Neural crest cell (in vitro differentiated cells): ENCODE results near the gene LCE2A. TPM values are rescaled to one million over a fixed set of nuclear protein-coding genes. Genes with fewer than 3 reads are reported as not detected.
"Not testable (repeated sequence)": the region's sequence is repeated elsewhere in the genome, so short reads cannot be mapped to it uniquely, and the experiment has no call there.

Source experiments
- DNase-seq: peaks from one replicate; pipeline ENCODE4 v3.0.0; 2021; ENCODE audit warnings: low read depth, mixed read lengths, low spot score
- H3K27ac Mint-ChIP-seq: one replicate; pipeline ENCODE4 v1.8.0; 2021; ENCODE audit warnings: mild to moderate bottlenecking, mixed read lengths; ENCODE audit not compliant: unreplicated experiment
- H3K27me3 Mint-ChIP-seq: 2 replicates; pipeline ENCODE4 v1.8.0; 2021; ENCODE audit warnings: low read depth, mild to moderate bottlenecking, mixed read lengths
- H3K36me3 Mint-ChIP-seq: 2 replicates; pipeline ENCODE4 v1.8.0; 2021; ENCODE audit warnings: low read depth, mild to moderate bottlenecking, mixed read lengths
- H3K4me1 Mint-ChIP-seq: 2 replicates; pipeline ENCODE4 v1.8.0; 2021; ENCODE audit warnings: mixed read lengths
- H3K4me3 Mint-ChIP-seq: one replicate; pipeline ENCODE4 v1.8.0; 2021; ENCODE audit warnings: mild to moderate bottlenecking, mixed read lengths
- H3K9me3 Mint-ChIP-seq: 2 replicates; pipeline ENCODE4 v1.8.0; 2021; ENCODE audit warnings: mixed read lengths
- total RNA-seq: library from RNA; stranded (reverse); gene quantifications from 2 replicates; pipeline ENCODE4 v1.2.1, GENCODE V29; 2021
- TF ChIP-seq, protein P1 (sequence below): fragments of 200-600 bp; sonication (generic); conservative IDR thresholded peaks from 2 replicates; pipeline ENCODE4 v1.5.0; 2021; ENCODE audit warnings: antibody characterized with exemption, mild to moderate bottlenecking

LCE2A gene
- total RNA-seq, 1 donor from 2014 or later, result not detected

DNA sequence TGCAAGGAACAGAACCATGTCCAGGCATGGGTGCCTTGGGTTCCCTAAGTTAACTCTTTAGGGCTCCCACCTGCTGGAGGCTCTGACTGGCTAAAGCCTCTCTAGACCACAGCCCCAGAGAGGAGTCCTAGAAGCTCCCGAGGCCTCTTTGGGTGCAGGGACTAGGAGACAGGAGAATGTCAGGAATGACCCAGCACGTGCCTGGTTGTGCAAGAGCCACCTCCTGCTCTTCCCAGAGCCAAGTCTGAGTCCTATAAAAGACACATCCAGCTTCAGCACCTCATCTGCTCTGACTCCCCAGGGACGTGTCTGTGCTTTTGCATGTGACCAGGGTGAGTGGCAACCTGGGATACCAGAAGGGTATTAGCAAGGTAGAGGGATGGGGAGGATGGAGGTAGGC, 35.0 kb upstream of the LCE2A start, which contains the start of gene LCE2D:
Gene LCE2D, plus strand, starts transcription at position 283 of the 400 bp plus-strand sequence. CDS start 726 bp downstream, outside the sequence.
- DNase-seq, result no peak
- H3K4me1 Mint-ChIP-seq, result no peaks in the 10 kb centered on the region
- no peak within 1 kb of the TSS for H3K4me3 Mint-ChIP-seq
- no peak within 1 kb of the TSS for H3K27ac Mint-ChIP-seq
- no peaks in the 10 kb centered on the region for H3K27me3 Mint-ChIP-seq
- TF ChIP-seq, protein P1, sequence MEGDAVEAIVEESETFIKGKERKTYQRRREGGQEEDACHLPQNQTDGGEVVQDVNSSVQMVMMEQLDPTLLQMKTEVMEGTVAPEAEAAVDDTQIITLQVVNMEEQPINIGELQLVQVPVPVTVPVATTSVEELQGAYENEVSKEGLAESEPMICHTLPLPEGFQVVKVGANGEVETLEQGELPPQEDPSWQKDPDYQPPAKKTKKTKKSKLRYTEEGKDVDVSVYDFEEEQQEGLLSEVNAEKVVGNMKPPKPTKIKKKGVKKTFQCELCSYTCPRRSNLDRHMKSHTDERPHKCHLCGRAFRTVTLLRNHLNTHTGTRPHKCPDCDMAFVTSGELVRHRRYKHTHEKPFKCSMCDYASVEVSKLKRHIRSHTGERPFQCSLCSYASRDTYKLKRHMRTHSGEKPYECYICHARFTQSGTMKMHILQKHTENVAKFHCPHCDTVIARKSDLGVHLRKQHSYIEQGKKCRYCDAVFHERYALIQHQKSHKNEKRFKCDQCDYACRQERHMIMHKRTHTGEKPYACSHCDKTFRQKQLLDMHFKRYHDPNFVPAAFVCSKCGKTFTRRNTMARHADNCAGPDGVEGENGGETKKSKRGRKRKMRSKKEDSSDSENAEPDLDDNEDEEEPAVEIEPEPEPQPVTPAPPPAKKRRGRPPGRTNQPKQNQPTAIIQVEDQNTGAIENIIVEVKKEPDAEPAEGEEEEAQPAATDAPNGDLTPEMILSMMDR, result no peak
- peaks cover 13% of the 10 kb centered on the region for H3K9me3 Mint-ChIP-seq
- no peaks in the 10 kb centered on the region for H3K36me3 Mint-ChIP-seq

DNA sequence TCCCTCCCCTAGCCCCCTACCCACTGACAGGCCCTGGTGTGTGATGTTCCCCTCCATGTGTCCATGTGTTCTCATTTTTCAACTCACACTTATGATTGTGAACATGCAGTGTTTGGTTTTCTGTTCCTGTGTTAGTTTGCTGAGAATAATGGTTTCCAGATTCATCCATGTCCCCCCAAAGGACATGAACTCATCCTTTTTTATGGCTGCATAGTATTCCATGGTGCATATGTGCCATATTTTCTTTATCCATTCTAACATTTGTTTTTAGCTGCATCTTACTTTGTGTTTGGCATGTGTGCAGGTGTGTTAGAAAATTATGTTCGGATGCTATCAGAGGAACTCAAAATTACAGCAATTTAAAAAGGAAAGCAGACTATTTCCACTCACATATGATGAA, 32.0 kb upstream of the LCE2A start:
- not testable (repeated sequence) for H3K4me3 Mint-ChIP-seq, H3K27me3 Mint-ChIP-seq, H3K27ac Mint-ChIP-seq, H3K36me3 Mint-ChIP-seq, H3K4me1 Mint-ChIP-seq, DNase-seq
- peaks cover 23% of the 10 kb centered on the region for H3K9me3 Mint-ChIP-seq

- no peak for DNase-seq
- Mint-ChIP-seq H3K4me3 (no peak overlapping the region), H3K36me3 (peaks cover 2% of the 10 kb centered on the region), H3K27ac (no peak overlapping the region), H3K9me3 (peaks cover 27% of the 10 kb centered on the region), H3K27me3 (no peaks in the 10 kb centered on the region), H3K4me1 (no peaks in the 10 kb centered on the region)
- TF ChIP-seq, protein P1, result no peak
Observed at GRCh38 chr1:152667648-152668047, 30.5 kb upstream of the LCE2A start.

DNA sequence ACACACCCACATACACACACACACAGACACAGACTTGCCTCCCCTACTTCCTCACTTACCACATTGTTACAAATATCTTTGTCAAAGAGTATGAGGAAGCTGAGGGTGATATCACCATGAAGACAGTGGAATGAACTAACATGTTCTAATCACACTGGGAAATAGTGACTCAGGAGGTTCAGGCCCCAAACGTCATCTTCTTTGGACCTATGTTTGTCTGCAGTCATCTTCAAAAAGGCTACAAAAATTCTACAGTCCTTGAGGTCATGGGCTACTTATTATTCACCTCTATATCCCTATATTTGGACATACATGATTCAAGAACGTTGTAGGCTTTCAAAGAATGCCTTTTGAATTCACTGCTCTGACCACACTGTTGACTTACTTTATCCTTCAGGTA, 25.1 kb upstream of the LCE2A start:
- no peaks in the 10 kb centered on the region for H3K27me3 Mint-ChIP-seq
- TF ChIP-seq, protein P1, result no peak
- H3K4me3 Mint-ChIP-seq, result no peak overlapping the region
- H3K9me3 Mint-ChIP-seq, result peaks cover 29% of the 10 kb centered on the region
- H3K36me3 Mint-ChIP-seq, result peaks cover 7% of the 10 kb centered on the region
- DNase-seq, result no peak
- no peak overlapping the region for H3K27ac Mint-ChIP-seq
- no peaks in the 10 kb centered on the region for H3K4me1 Mint-ChIP-seq

- not testable (repeated sequence) for DNase-seq, H3K4me1 Mint-ChIP-seq, H3K27ac Mint-ChIP-seq, H3K4me3 Mint-ChIP-seq, H3K36me3 Mint-ChIP-seq, H3K27me3 Mint-ChIP-seq
- H3K9me3 Mint-ChIP-seq, result peaks cover 28% of the 10 kb centered on the region
Observed at GRCh38 chr1:152674983-152675382, 23.2 kb upstream of the LCE2A start, which contains the start of gene LCE2C. Gene LCE2C (plus strand): TSS chr1:152675279. CDS start chr1:152676016, 737 bp downstream.

- Mint-ChIP-seq H3K9me3 (peaks cover 27% of the 10 kb centered on the region), H3K4me3 (no peak overlapping the region), H3K4me1 (no peaks in the 10 kb centered on the region), H3K27ac (no peak overlapping the region), H3K36me3 (peaks cover 8% of the 10 kb centered on the region), H3K27me3 (no peaks in the 10 kb centered on the region)
- TF ChIP-seq, protein P1, result no peak
- no peak for DNase-seq
Observed at GRCh38 chr1:152679459-152679858, 18.7 kb upstream of the LCE2A start.

DNA sequence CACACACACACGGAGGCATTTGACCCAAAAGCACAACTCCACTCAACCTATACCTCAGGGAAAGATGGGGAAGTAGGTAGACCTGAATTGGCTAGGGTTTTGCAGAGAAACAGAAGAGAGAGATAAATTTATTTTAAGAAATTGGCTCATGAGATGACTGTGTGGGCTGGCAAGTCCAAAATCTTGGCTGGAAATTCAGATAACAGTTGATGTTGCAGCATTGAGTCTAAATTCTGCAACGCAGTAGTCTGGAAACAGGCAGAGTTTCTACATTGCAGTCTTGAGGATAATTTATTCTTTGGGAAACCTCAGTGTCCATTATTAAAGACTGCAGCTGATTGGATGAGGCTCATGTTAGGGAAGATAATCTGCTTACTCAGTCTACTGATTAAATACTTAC, 16.5 kb upstream of the LCE2A start:
- no peak overlapping the region for H3K27ac Mint-ChIP-seq
- no peaks in the 10 kb centered on the region for H3K27me3 Mint-ChIP-seq
- no peak overlapping the region for H3K4me3 Mint-ChIP-seq
- no peak for DNase-seq
- TF ChIP-seq, protein P1, result no peak
- no peaks in the 10 kb centered on the region for H3K4me1 Mint-ChIP-seq
- peaks cover 23% of the 10 kb centered on the region for H3K9me3 Mint-ChIP-seq
- peaks cover 11% of the 10 kb centered on the region for H3K36me3 Mint-ChIP-seq
